Gastrocnemius medialis (tissue), 4 donors: ENCODE results near the gene TRAK1. TPM values are rescaled to one million over a fixed set of nuclear protein-coding genes. Genes with fewer than 3 reads are reported as not detected.
A peak's percentile ranks its signal among the peaks of the same experiment; 100 is the strongest.

Source experiments
- ATAC-seq, 2 donors: fragments of 150-250 bp; one replicate each; pipeline ENCODE4 v1.9.1; 2016
- DNase-seq, 2 donors: peaks; one replicate each; pipeline ENCODE4 v3.0.0-alpha.2; 2019
- H3K27ac ChIP-seq, 4 donors: fragments of 200-600 bp; sonication (generic); 1 replicate in 1 of 4; 2 replicates in 3 of 4; pipeline ENCODE4 v1.5.1; 2016 to 2018; ENCODE audit warnings: mild to moderate bottlenecking in 2 of 4, moderate library complexity in 1 of 4
- H3K27me3 ChIP-seq, 3 donors: fragments of 200-600 bp; sonication (generic) in 2 of 3; 1 replicate in 1 of 3; 2 replicates in 2 of 3; pipeline versions ENCODE4 v1.5.1 to v1.6.0; 2016 to 2019; ENCODE audit warnings: mild to moderate bottlenecking in 1 of 3, moderate library complexity in 1 of 3
- H3K36me3 ChIP-seq, 2 donors: fragments of 200-600 bp; sonication (generic) in 1 of 2; one replicate each; pipeline ENCODE4 v1.5.1; 2017 to 2018
- H3K4me1 ChIP-seq, 2 donors: fragments of 200-600 bp; sonication (generic) in 1 of 2; one replicate each; pipeline ENCODE4 v1.5.1; 2016 to 2017; ENCODE audit warnings: mild to moderate bottlenecking in 2 of 2
- H3K4me3 ChIP-seq, 4 donors: fragments of 200-600 bp; sonication (generic) in 3 of 4; 1 replicate in 1 of 4; 2 replicates in 3 of 4; pipeline ENCODE4 v1.5.1; 2016 to 2019; ENCODE audit warnings: mild to moderate bottlenecking in 2 of 4
- H3K9me3 ChIP-seq, 3 donors: fragments of 200-600 bp; sonication (generic) in 2 of 3; 1 replicate in 1 of 3; 2 replicates in 2 of 3; pipeline ENCODE4 v1.5.1; 2016 to 2019
- POLR2A ChIP-seq, 2 donors: fragments of 450-650 bp; IDR thresholded peaks; one replicate each; pipeline ENCODE4 v1.6.1; 2017; ENCODE audit warnings: antibody characterized with exemption in 2 of 2, mild to moderate bottlenecking in 2 of 2, moderate library complexity in 2 of 2
- in situ Hi-C, 4 donors: fragments of 200-750 bp; cut with MboI; loops; one replicate each; pipeline versions ENCODE4 v1.15.0 to v1.8.0; 2017; ENCODE audit warnings: low sequenced_read_pairs in 4 of 4
- intact Hi-C: fragments of 100-400 bp; cut with DNase I; formaldehyde crosslinking; loops from one replicate; pipeline ENCODE4 v1.15.1; 2023; ENCODE audit warnings: low total_unique reads
- total RNA-seq, 4 donors: library from RNA; depleted of rRNA; stranded (reverse); fragments of >200 nt; gene quantifications; one replicate each; pipeline versions ENCODE4 v1.1.0 to v1.2.3, GENCODE V29; 2016
- TF ChIP-seq, protein P1 (sequence below), 5 experiments: fragments of 450-650 bp in 3 of 5; fragments of 200-600 bp in 2 of 5; sonication (generic) in 2 of 5; IDR thresholded peaks in 4 of 5; conservative IDR thresholded peaks in 1 of 5; 1 replicate in 4 of 5; 2 replicates in 1 of 5; pipeline ENCODE4 v1.5.1; 2016 to 2019; ENCODE audit warnings: antibody characterized with exemption in 5 of 5, mild to moderate bottlenecking in 3 of 5, moderate library complexity in 3 of 5

TRAK1 gene
- total RNA-seq, 4 donors from 2014 or later, result 59.5 to 109 (median 98.6) TPM

DNA sequence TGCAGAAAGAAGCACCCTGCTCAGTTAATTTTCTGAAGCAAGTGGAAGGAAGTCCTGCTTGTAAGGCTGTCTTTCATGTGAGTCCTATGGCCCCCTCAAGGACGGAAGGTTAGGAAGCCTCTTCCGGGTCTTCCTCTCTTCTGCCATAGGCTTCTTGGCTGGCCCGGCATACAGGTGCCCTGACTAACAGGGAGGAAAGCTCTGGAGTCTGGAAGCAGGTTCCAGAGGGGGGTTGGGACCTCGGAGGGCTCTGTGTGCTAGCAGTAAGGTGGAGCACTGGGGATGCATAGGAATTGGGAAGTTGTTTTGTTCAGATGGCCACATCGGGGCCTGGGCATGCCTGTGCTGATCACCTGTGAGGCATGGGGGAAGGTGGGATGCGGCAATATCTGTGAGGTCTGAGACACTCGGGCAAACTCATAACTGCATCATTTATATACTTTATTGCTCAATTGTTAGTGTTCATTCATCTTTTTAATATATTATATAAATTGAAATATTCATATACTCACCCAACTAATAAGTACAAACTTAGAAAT is 49.6 kb downstream of the TRAK1 start:
- Histone ChIP-seq H3K4me3 (no peak overlapping the region), H3K4me1 (peaks cover 22 to 24% of the 10 kb centered on the region in 2 donors), H3K36me3 (no peaks in the 10 kb centered on the region), H3K27ac (no peak overlapping the region), H3K9me3 (no peaks in the 10 kb centered on the region), H3K27me3 (no peaks in the 10 kb centered on the region)
- in situ Hi-C loops, result no loop called here
- DNase-seq, result no peak
- TF ChIP-seq, protein P1, sequence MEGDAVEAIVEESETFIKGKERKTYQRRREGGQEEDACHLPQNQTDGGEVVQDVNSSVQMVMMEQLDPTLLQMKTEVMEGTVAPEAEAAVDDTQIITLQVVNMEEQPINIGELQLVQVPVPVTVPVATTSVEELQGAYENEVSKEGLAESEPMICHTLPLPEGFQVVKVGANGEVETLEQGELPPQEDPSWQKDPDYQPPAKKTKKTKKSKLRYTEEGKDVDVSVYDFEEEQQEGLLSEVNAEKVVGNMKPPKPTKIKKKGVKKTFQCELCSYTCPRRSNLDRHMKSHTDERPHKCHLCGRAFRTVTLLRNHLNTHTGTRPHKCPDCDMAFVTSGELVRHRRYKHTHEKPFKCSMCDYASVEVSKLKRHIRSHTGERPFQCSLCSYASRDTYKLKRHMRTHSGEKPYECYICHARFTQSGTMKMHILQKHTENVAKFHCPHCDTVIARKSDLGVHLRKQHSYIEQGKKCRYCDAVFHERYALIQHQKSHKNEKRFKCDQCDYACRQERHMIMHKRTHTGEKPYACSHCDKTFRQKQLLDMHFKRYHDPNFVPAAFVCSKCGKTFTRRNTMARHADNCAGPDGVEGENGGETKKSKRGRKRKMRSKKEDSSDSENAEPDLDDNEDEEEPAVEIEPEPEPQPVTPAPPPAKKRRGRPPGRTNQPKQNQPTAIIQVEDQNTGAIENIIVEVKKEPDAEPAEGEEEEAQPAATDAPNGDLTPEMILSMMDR (IDR thresholded peaks at IDR 0.05 in 4 of 5, conservative IDR thresholded peaks at IDR 0.05 in 1 of 5), result no peak
- TF ChIP-seq POLR2A (IDR thresholded peaks at IDR 0.05), result no peak
- ATAC-seq, result no peak
- intact Hi-C loops, result no loop called here

DNA sequence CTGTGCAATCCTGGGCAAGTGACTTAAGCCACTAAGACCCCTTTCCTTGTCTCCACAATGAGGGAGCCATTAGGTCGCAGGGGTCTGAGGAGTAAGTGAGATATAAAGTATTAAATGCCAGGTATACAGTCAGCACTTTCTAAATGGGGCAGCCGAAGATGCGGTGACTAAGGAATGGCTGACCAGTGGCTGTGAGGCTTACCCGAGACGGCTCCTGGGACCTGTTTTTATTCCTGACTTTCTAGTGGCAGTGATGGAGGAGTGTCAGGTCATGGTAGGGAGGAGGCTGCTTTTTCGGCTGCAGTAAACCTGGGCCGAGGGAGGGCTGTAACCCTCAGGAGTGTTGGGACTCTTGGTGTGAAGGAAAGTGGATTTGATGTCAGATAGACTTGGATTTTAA is 52.3 kb downstream of the TRAK1 start:
- intact Hi-C loops, result no loop called here
- Histone ChIP-seq H3K27ac (peak overlapping the region; percentile 37 to 65 (median 50)), H3K27me3 (no peaks in the 10 kb centered on the region), H3K4me3 (no peak overlapping the region), H3K9me3 (no peaks in the 10 kb centered on the region), H3K36me3 (no peaks in the 10 kb centered on the region), H3K4me1 (peaks cover 18 to 29% of the 10 kb centered on the region in 2 donors)
- in situ Hi-C loops, result no loop called here
- ATAC-seq (peak; percentile 56 to 83), DNase-seq (no peak)
- TF ChIP-seq POLR2A (IDR thresholded peaks at IDR 0.05), result no peak
- TF ChIP-seq, protein P1 (IDR thresholded peaks at IDR 0.05 in 4 of 5, conservative IDR thresholded peaks at IDR 0.05 in 1 of 5), result no peak

DNA sequence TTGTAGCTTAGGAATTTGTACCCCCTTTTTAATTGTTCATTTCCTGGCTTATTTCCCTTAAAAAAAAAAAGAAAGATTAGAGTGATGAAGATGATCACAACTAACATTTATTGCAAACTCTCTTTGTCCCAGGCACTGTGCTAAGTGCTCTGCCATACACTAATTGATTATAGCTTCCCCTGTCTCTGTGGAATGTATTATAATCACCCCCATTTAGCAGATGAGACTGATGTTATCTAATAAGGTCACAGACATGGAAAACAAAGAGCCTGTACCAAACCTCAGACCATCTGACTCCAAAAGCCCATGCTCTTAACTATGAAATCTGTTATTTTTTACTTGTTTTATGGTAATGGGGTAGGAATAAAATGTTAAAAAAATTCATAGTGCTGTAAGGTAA is 53.1 kb downstream of the TRAK1 start:
- no peaks in the 10 kb centered on the region for H3K27me3 ChIP-seq
- peaks cover 19 to 36% of the 10 kb centered on the region in 2 donors for H3K4me1 ChIP-seq
- intact Hi-C loops, result no loop called here
- ATAC-seq (no peak), DNase-seq (no peak)
- no peaks in the 10 kb centered on the region for H3K36me3 ChIP-seq
- H3K27ac ChIP-seq, result no peak overlapping the region
- TF ChIP-seq, protein P1 (IDR thresholded peaks at IDR 0.05 in 4 of 5, conservative IDR thresholded peaks at IDR 0.05 in 1 of 5), result no peak
- TF ChIP-seq POLR2A (IDR thresholded peaks at IDR 0.05), result no peak
- no peaks in the 10 kb centered on the region for H3K9me3 ChIP-seq
- H3K4me3 ChIP-seq, result no peak overlapping the region
- in situ Hi-C loops, result no loop called here

DNA sequence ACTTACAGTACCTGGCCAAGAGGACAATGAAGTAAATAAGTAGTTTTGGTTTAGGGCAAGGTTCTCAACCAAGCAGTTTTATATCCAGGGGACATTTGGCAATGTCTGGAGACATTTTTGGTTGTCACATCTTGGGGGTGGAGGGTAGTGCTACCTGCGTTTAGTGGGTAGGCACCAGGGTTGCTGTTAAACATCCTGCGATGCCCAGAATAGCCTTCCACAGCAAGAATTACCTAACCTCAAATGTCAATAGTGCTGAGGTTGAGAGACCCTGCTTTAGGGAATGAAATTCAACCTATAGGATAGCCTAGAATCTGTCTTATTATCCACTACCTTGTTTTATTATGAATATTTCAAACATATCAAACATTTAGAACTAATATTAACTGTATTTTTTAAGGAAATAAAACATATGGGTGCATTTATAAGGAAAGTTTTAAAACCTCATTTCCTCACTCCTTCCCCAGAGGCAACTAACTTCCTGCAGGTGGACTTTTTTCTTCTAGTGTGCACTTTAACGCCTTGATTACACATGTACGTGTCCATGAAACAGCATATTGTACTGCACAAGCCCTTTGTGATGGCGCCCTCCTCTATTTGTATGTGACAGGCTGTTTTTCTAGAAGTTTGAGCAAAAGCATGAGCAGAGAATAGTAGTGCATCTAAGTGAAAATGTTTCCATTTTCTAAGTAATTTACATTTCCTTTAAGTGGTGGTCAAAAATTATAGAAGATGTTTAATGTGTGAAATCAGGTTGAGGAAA is 57.1 kb downstream of the TRAK1 start:
- peak overlapping the region in 1 of 4 donors; percentile 19 for H3K4me3 ChIP-seq
- no peaks in the 10 kb centered on the region for H3K27me3 ChIP-seq
- intact Hi-C loops, result no loop called here
- H3K9me3 ChIP-seq, result no peaks in the 10 kb centered on the region
- H3K36me3 ChIP-seq, result no peaks in the 10 kb centered on the region
- DNase-seq (no peak), ATAC-seq (no peak)
- peak overlapping the region in 3 of 4 donors; percentile 4 to 20 (median 17) for H3K27ac ChIP-seq
- no peak for TF ChIP-seq POLR2A (IDR thresholded peaks at IDR 0.05)
- TF ChIP-seq, protein P1 (IDR thresholded peaks at IDR 0.05 in 4 of 5, conservative IDR thresholded peaks at IDR 0.05 in 1 of 5), result no peak
- in situ Hi-C loops, result no loop called here
- peaks cover 47 to 58% of the 10 kb centered on the region in 2 donors for H3K4me1 ChIP-seq
